ENCODE data around the gene MEA1.

The MEA1 gene
- long read RNA-seq, donor 1, transcript MEA1-201 (4 exons, 1,089 nt), result minor isoform, 6 of 159 reads
- long read RNA-seq, donor 1, transcript MEA1-204 (4 exons, 1,004 nt), result major isoform, 44 of 159 reads
- long read RNA-seq, donor 1, transcript MEA1-202 (3 exons, 2,152 nt), result minor isoform, 25 of 159 reads
- long read RNA-seq, donor 1, partial matches to known transcripts, result 84 of 159 reads
- long read RNA-seq, donor 1, other reads (novel, unspliced or antisense), result 0 of 159 reads
- long read RNA-seq, donor 2, transcript MEA1-202 (3 exons, 2,152 nt), result minor isoform, 15 of 98 reads
- long read RNA-seq, donor 2, transcript MEA1-204 (4 exons, 1,004 nt), result major isoform, 32 of 98 reads
- long read RNA-seq, donor 2, partial matches to known transcripts, result 20 of 98 reads
- long read RNA-seq, donor 2, other reads (novel, unspliced or antisense), result 27 of 98 reads
- long read RNA-seq, donor 3, transcript MEA1-202 (3 exons, 2,152 nt), result minor isoform, 14 of 40 reads
- long read RNA-seq, donor 3, transcript MEA1-204 (4 exons, 1,004 nt), result major isoform, 18 of 40 reads
- long read RNA-seq, donor 3, partial matches to known transcripts, result 8 of 40 reads
- long read RNA-seq, donor 3, other reads (novel, unspliced or antisense), result 0 of 40 reads
- long read RNA-seq, donor 4, transcript MEA1-202 (3 exons, 2,152 nt), result major isoform, 30 of 81 reads
- long read RNA-seq, donor 4, transcript MEA1-204 (4 exons, 1,004 nt), result minor isoform, 29 of 81 reads
- long read RNA-seq, donor 4, partial matches to known transcripts, result 20 of 81 reads
- long read RNA-seq, donor 4, other reads (novel, unspliced or antisense), result 0 of 81 reads
- long read RNA-seq, donor 5, transcript MEA1-202 (3 exons, 2,152 nt), result minor isoform, 20 of 84 reads
- long read RNA-seq, donor 5, transcript MEA1-204 (4 exons, 1,004 nt), result major isoform, 49 of 84 reads
- long read RNA-seq, donor 5, partial matches to known transcripts, result 11 of 84 reads
- long read RNA-seq, donor 5, other reads (novel, unspliced or antisense), result 0 of 84 reads
- long read RNA-seq, donor 6, transcript MEA1-204 (4 exons, 1,004 nt), result major isoform, 30 of 111 reads
- long read RNA-seq, donor 6, transcript MEA1-202 (3 exons, 2,152 nt), result minor isoform, 29 of 111 reads
- long read RNA-seq, donor 6, partial matches to known transcripts, result 29 of 111 reads
- long read RNA-seq, donor 6, other reads (novel, unspliced or antisense), result 22 of 111 reads
- long read RNA-seq, donor 7, transcript MEA1-202 (3 exons, 2,152 nt), result minor isoform, 38 of 218 reads
- long read RNA-seq, donor 7, transcript MEA1-204 (4 exons, 1,004 nt), result major isoform, 55 of 218 reads
- long read RNA-seq, donor 7, partial matches to known transcripts, result 90 of 218 reads
- long read RNA-seq, donor 7, other reads (novel, unspliced or antisense), result 31 of 218 reads
- long read RNA-seq, donor 8, transcript MEA1-204 (4 exons, 1,004 nt), result major isoform, 42 of 157 reads
- long read RNA-seq, donor 8, transcript MEA1-202 (3 exons, 2,152 nt), result minor isoform, 20 of 157 reads
- long read RNA-seq, donor 8, partial matches to known transcripts, result 44 of 157 reads
- long read RNA-seq, donor 8, other reads (novel, unspliced or antisense), result 48 of 157 reads

DNA sequence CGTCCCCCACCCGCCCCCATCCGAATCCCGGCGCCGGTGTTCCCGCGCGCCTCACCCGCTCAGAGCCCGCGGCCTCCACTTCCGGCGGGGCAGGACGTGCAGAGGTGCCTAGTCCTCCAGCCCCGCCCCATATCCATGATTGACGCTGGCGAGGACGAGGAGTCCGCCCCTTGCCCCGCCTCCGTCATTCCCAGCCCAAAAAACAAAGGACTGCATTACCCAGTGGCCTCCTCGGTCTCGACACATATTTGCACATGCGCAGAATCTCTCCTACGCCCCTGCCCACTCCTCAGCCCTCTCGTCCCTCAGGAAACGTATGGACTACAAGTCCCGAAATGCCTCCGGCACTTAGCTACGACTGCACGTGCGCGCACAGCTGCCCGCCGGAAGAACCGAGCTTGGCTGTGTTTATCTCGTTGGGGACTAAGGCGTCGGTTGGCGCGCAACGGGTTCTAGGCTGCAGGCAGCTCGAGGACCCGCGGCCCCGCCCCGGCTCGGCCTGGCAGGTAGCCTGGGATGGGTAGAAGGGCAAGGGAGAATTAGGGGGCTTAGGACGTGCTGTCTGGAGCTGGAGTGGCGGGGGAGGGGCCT lies at the start of gene MEA1, which contains the start of gene KLHDC3:
TSS of gene MEA1 (minus strand) at position 104 of the 591 bp plus-strand sequence. CDS start 133 bp downstream, outside the sequence.
TSS of gene KLHDC3 (plus strand) at position 407 of the 591 bp plus-strand sequence. CDS start 2,944 bp downstream, outside the sequence.
- DNase-seq, result peak; percentile 85

DNA sequence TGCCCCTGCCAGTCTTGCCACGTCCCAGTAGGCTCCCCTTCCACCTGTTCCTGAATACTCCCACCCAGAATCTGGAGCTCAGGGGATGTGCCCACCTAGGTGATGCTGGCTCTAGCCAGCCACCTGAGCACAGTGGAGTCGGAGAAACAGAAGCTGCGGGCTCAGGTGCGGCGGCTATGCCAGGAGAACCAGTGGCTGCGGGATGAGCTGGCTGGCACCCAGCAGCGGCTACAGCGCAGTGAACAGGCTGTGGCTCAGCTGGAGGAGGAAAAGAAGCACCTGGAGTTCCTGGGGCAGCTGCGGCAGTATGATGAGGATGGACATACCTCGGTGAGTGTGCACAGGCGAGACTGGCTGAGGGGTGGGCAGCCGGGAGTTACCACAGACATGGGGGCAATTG lies 49.1 kb upstream of the MEA1 start:
- DNase-seq, result no peak

DNA sequence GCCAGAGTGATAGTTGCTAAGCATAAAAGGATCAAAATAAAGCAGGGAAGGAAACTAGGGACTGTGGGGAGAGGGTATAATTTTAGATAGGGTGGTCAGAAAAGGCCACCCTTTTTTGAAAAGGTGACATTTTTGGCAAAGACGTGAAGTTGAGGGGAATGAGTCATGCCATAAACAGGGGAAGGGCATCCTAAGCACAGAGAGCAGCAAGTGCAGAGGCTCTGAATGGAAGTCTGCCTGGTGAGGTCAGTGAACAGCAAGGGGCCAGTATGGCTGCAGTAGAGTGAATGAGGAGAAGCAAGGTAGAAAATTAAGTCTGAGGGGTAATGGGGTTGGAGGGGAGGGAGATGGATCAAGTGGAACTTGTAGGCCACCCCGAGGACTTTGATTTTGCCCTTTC lies 48.1 kb upstream of the MEA1 start:
- no peak for DNase-seq

DNA sequence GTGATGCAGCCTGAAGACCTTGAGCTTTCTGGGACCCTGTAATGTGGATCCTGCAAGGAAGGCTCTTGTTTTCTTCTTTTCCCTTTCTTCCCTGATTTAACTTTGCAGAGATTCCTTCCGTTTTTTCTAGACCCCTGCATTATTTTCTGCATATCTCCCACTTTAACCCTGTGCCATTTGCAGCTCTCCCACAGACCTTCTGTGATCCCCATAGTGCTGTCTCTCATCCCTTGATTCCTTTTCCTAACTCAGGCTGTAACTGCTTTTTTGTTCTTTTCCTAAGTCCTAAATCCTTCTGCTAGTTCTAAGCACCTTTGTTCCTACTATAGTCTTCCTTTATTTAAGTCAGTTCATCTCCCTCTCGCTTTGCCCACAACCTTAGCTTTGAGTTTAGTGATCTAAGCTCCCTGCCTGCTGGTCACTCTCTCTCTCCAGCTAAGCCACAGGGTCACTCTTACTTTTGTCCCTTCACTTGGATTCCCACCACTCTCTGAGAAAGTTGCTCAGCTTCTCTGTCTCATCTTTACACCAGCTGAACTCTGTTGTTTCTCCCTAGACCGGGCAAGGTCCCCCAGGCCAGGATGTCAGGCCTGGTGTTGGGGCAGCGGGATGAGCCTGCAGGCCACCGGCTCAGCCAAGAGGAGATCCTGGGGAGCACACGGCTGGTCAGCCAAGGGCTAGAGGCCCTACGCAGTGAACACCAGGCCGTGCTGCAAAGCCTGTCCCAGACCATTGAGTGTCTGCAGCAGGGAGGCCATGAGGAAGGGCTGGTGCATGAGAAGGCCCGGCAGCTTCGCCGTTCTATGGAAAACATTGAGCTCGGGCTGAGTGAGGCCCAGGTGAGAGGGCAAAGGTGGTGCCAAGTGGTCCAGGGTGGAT lies 47.2 kb upstream of the MEA1 start:
- no peak for DNase-seq

GRCh38 chr6:43060034-43060754 lies 46.4 kb upstream of the MEA1 start:
- no peak for DNase-seq

- peak; percentile 94 for DNase-seq
These were observed 45.7 kb upstream of the MEA1 start, which contains the start of the genes KLC4 and MRPL2 for GRCh38 chr6:43059168-43060033. Gene KLC4, plus strand, starts transcription at chr6:43059631. Its CDS starts 1,705 bp downstream, at chr6:43061336. Gene MRPL2, minus strand, starts transcription at chr6:43059434. Its CDS starts 53 bp downstream, at chr6:43059381.

DNA sequence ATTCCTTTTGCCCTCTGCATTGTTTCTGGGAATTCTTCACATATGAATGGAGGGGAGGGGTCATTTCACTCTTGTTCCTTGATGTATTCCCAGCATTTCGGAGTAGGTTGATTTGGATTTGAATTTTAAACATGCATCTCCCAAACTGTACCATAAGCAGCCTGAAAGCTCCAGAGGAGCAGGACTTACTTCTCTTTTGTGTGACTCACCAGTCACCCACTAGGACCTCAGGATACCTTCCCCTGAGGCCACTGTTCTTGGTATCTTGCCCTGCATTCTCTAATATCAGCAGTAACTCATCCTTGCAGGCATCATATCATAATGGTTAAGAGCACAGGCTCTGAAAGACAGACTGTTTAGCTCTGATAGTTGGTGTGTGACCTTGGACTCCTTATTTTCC lies 44.8 kb upstream of the MEA1 start:
- no peak for DNase-seq

- no peak for DNase-seq
These were observed 42.2 kb upstream of the MEA1 start for GRCh38 chr6:43055966-43056365.

GRCh38 chr6:43054206-43054943 lies 40.6 kb upstream of the MEA1 start:
- DNase-seq, result no peak

DNA sequence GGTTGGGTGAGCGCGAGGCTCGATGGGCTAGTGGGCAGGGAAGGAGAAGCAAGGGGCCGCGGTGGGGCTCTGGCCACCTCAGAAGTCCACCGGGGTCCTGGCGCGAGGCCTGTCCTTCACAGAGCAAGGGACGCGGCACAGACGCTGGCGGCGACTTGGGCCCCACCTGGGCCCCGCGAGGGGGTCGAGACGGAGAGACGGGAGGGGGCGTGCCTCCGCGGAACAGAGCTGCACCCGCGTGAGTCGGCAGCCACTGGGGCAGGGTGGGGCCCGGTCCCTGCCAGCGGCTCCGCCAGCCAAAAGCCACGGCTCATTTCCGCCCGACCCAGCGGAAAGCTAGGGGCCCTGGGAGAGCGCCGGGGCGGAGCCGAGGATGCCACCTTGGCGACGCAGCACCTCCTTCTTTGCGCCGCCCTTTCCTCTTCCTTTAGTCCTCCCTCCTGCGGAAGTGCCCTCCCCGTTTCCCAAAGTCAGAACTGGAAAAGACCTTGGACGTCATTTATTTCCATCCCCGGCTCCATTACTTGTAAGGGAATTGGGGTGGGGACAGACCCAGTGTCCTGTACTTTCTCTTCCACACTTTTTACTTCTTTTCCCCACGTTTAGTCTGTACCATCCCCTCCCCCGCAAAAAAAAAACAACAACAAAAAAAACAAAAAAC lies 39.9 kb upstream of the MEA1 start, which contains the start of gene CUL7:
TSS of gene CUL7 (minus strand) at position 307 of the 661 bp plus-strand sequence. CDS start 1,063 bp downstream, outside the sequence.
- DNase-seq, result peak; percentile 93

GRCh38 chr6:43052842-43053544 lies 39.2 kb upstream of the MEA1 start:
- DNase-seq, result no peak

DNA sequence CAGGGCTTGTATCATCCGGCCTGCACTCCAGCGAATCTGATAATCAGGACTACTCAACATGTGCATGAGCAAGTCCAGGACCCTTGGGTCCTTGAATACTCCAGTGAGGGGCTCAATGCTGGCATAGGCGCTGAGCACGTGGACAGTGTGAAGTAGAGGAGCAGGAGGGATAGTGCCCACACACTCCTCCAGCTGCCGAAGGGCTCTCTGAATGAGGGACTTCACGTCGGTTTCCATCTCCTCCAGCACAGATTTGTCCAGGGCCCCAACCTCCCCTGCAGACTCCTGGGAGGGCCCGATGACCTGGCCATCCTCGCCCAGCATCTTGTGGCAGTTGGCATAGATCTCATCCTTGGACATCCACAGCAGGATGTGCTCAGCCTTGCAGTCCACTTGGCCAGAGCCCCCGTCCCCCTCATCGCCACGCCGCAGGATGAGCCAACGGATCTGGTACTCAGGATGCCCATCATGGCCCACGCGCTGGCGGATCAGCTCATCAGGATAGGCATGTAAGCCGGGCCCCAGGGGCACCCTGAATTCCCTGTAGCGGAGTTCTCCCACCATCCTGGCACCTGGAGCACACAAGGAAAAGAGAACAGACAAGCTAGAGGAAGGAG lies 38.6 kb upstream of the MEA1 start:
- DNase-seq, result no peak

GRCh38 chr6:43050981-43051380 lies 37.2 kb upstream of the MEA1 start:
- no peak for DNase-seq

DNA sequence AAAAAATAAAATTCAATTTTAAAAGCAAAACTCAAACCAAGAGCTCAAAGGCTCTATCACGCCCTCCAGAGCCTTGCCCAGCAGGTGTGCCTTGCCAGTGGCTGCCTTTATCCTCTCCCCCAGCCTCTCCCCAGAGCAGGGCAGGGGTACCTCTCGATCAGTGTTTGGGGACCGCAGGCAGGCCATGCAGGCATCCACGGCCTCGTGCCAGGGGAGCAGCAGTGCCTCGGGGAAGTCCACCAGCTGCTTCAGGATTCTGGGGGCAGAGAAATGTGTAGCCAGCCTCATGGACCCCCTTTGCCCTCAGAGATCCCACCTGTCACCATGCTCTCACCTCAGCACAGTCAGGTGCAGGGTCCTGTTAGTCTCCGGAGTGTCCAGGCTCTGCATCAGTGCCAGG lies 34.3 kb upstream of the MEA1 start:
- DNase-seq, result no peak

- no peak for DNase-seq
These were observed 31.7 kb upstream of the MEA1 start for GRCh38 chr6:43045371-43045930.

All from right kidney (tissue), 9 donors.